ENCODE data around the gene SHANK3.

SHANK3 gene

DNA sequence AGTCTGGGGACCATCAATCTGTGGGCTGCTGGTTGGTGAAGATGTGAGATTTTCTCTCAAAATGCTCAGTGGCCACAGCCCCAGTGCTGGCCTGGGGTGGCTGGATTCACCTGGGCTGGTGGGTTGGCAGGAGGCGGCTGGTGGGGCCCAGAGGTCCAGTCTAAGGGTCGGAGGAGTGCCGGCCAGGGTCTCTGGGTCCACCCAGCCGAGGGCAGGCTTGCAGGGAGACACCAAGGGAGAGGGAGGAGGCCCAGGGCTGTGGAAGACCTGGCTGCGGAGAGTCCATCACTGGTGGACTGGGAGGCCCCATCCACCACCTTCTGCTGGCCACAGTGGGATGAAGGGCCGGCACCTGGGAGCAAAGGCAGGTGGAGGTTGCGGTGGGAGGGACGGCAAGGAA, 582 bp upstream of the SHANK3 start:
- Histone ChIP-seq H3K27me3 (ENCODE audit: control insufficient read depth in 2 of 2, insufficient read depth in 2 of 2, low read length in 2 of 2) (peaks cover 25 to 31% of the 10 kb centered on the region in 2 donors), H3K9me3 (ENCODE audit: control insufficient read depth in 2 of 2, low read length in 2 of 2) (no peaks in the 10 kb centered on the region), H3K27ac (ENCODE audit: low read depth in 2 of 2, low read length in 2 of 2) (no peak overlapping the region), H3K9ac (ENCODE audit: low read depth in 1 of 2, low read length in 2 of 2) (no peak overlapping the region), H3K4me3 (ENCODE audit: low read length in 2 of 2) (no peak overlapping the region), H3K4me1 (ENCODE audit: control insufficient read depth in 2 of 2, insufficient read depth in 2 of 2, low read length in 2 of 2) (no peaks in the 10 kb centered on the region), H3K36me3 (ENCODE audit: control insufficient read depth in 2 of 2, insufficient read depth in 2 of 2, low read length in 2 of 2) (no peaks in the 10 kb centered on the region)

DNA sequence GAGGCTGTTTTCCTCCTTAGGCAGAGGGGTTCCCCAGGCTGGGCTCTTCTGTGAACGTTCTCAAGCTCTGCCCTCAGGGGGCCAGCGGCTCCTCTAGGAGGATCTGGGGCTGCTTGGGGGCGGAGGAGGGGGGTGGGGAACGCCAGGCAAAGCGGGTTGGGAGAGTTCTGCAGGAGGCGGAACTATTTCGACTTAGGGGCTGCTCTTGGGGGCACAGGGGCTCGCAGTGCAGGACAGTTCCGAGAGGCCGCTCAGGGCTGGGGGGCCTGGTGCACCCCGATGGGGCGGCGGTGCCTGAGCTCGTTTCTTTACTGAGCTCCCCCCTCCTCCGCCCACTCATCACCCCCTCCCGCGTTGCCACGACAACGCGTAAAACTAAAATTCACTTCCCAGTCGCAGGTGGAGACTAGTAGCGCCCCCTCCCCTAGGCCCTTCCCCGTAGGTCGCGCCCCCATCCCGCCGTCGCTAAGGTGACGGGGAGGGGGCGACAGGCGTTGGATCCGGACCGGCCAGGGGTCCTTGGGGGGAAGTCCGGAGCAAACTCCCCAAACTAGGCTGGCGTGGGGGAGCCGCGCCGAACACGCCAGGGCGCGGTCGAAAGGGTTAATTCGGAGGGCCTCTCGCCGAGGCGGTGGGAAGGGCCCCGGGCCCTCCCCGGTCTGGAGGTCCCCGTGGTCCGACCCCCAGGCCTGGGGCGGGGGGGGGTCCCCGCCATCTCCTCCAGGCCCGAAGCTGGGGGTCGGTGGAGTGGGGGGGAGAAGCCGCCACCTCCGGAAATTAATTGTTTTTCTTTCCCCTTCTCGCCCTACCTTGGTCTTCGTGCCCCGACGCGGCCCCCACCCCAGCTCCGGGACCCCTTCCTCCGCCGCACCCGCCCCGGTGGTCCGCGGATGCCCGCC, 857 bp downstream of the SHANK3 start:
- Histone ChIP-seq H3K27me3 (ENCODE audit: control insufficient read depth in 2 of 2, insufficient read depth in 2 of 2, low read length in 2 of 2) (peaks cover 24 to 31% of the 10 kb centered on the region in 2 donors), H3K9ac (ENCODE audit: low read depth in 1 of 2, low read length in 2 of 2) (no peak overlapping the region), H3K4me1 (ENCODE audit: control insufficient read depth in 2 of 2, insufficient read depth in 2 of 2, low read length in 2 of 2) (no peaks in the 10 kb centered on the region), H3K9me3 (ENCODE audit: control insufficient read depth in 2 of 2, low read length in 2 of 2) (no peaks in the 10 kb centered on the region), H3K36me3 (ENCODE audit: control insufficient read depth in 2 of 2, insufficient read depth in 2 of 2, low read length in 2 of 2) (no peaks in the 10 kb centered on the region), H3K27ac (ENCODE audit: low read depth in 2 of 2, low read length in 2 of 2) (peak overlapping the region in 1 of 2 donors; percentile 23), H3K4me3 (ENCODE audit: low read length in 2 of 2) (peak overlapping the region in 1 of 2 donors; percentile 20)

DNA sequence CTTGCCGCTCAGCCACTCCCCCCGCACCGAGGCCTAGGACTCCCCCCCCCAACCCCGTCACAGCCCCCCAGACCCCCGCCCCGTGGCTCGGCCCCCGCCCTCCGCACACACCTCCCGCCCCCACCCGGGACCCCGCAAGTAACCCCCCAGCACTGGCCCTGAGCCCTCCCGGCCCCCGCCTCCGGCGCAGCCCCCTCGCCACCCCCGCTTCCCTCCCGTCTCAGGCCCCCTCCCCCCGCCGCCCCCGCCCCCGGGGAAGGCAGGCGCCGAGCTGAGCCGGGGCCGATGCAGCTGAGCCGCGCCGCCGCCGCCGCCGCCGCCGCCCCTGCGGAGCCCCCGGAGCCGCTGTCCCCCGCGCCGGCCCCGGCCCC, 1.5 kb downstream of the SHANK3 start:
- H3K4me1 ChIP-seq (ENCODE audit: control insufficient read depth in 2 of 2, insufficient read depth in 2 of 2, low read length in 2 of 2) = no peaks in the 10 kb centered on the region
- H3K9me3 ChIP-seq (ENCODE audit: control insufficient read depth in 2 of 2, low read length in 2 of 2) = no peaks in the 10 kb centered on the region
- peaks cover 22 to 31% of the 10 kb centered on the region in 2 donors for H3K27me3 ChIP-seq (ENCODE audit: control insufficient read depth in 2 of 2, insufficient read depth in 2 of 2, low read length in 2 of 2)
- no peak overlapping the region for H3K4me3 ChIP-seq (ENCODE audit: low read length in 2 of 2)
- no peaks in the 10 kb centered on the region for H3K36me3 ChIP-seq (ENCODE audit: control insufficient read depth in 2 of 2, insufficient read depth in 2 of 2, low read length in 2 of 2)
- H3K27ac ChIP-seq (ENCODE audit: low read depth in 2 of 2, low read length in 2 of 2) = no peak overlapping the region
- no peak overlapping the region for H3K9ac ChIP-seq (ENCODE audit: low read depth in 1 of 2, low read length in 2 of 2)

DNA sequence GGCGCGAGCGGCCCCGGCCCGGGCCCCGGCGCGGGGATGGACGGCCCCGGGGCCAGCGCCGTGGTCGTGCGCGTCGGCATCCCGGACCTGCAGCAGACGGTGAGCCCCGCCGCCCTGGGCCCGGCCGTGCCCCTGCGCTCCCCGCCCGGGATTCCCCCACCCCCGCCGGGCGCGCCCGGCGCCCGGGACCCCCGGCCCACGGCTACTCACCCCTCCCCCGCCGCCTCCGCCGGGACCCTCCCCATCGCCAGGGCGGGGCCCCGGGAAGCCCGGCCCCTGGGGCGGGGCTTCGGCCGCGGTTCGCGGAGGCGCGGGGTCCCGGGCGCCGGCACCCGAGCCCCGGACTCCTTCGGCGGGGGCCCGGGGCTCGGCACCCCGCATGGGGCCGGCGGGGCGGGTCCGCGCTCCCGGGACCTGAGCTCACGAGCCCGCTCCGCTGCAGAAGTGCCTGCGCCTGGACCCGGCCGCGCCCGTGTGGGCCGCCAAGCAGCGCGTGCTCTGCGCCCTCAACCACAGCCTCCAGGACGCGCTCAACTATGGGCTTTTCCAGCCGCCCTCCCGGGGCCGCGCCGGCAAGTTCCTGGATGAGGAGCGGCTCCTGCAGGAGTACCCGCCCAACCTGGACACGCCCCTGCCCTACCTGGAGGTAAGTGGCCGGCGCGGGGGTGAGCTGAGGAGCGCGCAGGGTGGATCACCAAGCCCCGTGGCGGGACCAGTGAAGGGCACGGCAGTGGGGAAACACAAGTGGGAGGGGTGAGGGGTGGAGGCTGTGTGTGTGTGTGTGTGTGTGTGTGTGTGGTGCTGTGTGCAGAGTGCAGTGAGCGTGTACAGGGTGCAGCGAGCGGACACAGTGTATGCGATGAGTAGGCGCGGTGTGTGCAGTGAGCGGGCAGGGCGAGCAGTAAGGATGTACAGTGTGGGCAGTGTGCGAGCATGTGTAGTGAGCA, 2.3 kb downstream of the SHANK3 start:
- peaks cover 22 to 31% of the 10 kb centered on the region in 2 donors for H3K27me3 ChIP-seq (ENCODE audit: control insufficient read depth in 2 of 2, insufficient read depth in 2 of 2, low read length in 2 of 2)
- no peak overlapping the region for H3K27ac ChIP-seq (ENCODE audit: low read depth in 2 of 2, low read length in 2 of 2)
- H3K9me3 ChIP-seq (ENCODE audit: control insufficient read depth in 2 of 2, low read length in 2 of 2) = no peaks in the 10 kb centered on the region
- H3K4me3 ChIP-seq (ENCODE audit: low read length in 2 of 2) = peak overlapping the region; percentile 48 to 52
- H3K9ac ChIP-seq (ENCODE audit: low read depth in 1 of 2, low read length in 2 of 2) = no peak overlapping the region
- H3K4me1 ChIP-seq (ENCODE audit: control insufficient read depth in 2 of 2, insufficient read depth in 2 of 2, low read length in 2 of 2) = no peaks in the 10 kb centered on the region
- H3K36me3 ChIP-seq (ENCODE audit: control insufficient read depth in 2 of 2, insufficient read depth in 2 of 2, low read length in 2 of 2) = no peaks in the 10 kb centered on the region

DNA sequence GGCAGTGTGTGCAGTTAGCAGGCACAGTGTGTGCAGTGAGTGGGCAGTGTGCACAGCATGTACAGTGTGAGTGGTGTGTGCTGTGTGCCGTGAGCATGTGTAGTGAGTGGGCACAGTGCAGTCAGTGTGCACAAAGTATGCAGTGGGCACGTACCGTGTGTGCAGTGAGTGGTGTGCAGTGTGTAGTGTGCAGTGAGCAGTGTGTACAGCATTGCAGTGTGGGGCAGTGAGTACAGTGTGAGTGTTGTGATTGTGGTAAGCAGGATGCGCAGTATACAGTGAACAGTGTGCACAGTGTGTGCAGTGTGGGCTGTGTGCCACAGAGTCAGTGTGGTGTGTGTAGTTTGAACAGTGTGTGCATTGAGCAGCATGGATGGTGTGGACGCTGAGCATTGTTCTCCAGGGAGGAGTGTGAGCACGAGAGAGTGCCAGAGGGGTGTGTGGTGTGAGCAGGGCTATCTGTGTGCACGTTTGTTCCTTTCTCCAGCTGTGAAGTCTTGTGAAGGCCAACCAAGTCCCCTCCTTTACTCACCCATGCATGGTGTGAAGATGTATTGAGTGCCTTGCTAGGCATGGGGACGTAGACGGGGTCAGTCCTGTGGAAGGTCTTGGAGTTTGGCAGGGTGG, 3.0 kb downstream of the SHANK3 start:
- Histone ChIP-seq H3K36me3 (ENCODE audit: control insufficient read depth in 2 of 2, insufficient read depth in 2 of 2, low read length in 2 of 2) (no peaks in the 10 kb centered on the region), H3K9ac (ENCODE audit: low read depth in 1 of 2, low read length in 2 of 2) (no peak overlapping the region), H3K4me1 (ENCODE audit: control insufficient read depth in 2 of 2, insufficient read depth in 2 of 2, low read length in 2 of 2) (no peaks in the 10 kb centered on the region), H3K9me3 (ENCODE audit: control insufficient read depth in 2 of 2, low read length in 2 of 2) (no peaks in the 10 kb centered on the region), H3K4me3 (ENCODE audit: low read length in 2 of 2) (peak overlapping the region; percentile 48 to 52), H3K27ac (ENCODE audit: low read depth in 2 of 2, low read length in 2 of 2) (no peak overlapping the region), H3K27me3 (ENCODE audit: control insufficient read depth in 2 of 2, insufficient read depth in 2 of 2, low read length in 2 of 2) (peaks cover 22 to 28% of the 10 kb centered on the region in 2 donors)

DNA sequence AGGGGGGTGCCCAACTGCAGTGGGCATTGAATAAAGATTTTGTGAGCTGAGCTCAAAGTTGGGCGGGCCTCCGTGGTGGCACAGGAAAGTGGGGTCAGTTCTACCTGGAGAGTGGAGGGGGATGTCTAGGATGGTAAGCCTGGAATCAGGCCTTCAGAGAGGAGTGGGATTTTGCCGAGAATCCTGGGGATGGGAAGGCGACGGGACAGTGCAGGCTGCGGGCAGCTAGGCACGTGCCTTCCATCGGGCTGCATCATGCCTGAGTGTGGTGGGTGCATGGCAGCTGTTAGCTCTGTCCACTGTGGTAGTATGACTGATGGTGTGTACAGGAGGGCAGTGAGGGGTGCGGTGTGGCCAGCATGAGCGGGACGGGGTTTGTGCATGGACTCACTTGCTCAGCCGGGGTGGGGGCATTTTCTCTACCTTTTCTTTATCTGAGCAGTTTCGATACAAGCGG, 3.6 kb downstream of the SHANK3 start:
- H3K4me3 ChIP-seq (ENCODE audit: low read length in 2 of 2) = no peak overlapping the region
- H3K27ac ChIP-seq (ENCODE audit: low read depth in 2 of 2, low read length in 2 of 2) = no peak overlapping the region
- no peaks in the 10 kb centered on the region for H3K36me3 ChIP-seq (ENCODE audit: control insufficient read depth in 2 of 2, insufficient read depth in 2 of 2, low read length in 2 of 2)
- H3K9ac ChIP-seq (ENCODE audit: low read depth in 1 of 2, low read length in 2 of 2) = no peak overlapping the region
- no peaks in the 10 kb centered on the region for H3K9me3 ChIP-seq (ENCODE audit: control insufficient read depth in 2 of 2, low read length in 2 of 2)
- peaks cover 22 to 25% of the 10 kb centered on the region in 2 donors for H3K27me3 ChIP-seq (ENCODE audit: control insufficient read depth in 2 of 2, insufficient read depth in 2 of 2, low read length in 2 of 2)
- no peaks in the 10 kb centered on the region for H3K4me1 ChIP-seq (ENCODE audit: control insufficient read depth in 2 of 2, insufficient read depth in 2 of 2, low read length in 2 of 2)

DNA sequence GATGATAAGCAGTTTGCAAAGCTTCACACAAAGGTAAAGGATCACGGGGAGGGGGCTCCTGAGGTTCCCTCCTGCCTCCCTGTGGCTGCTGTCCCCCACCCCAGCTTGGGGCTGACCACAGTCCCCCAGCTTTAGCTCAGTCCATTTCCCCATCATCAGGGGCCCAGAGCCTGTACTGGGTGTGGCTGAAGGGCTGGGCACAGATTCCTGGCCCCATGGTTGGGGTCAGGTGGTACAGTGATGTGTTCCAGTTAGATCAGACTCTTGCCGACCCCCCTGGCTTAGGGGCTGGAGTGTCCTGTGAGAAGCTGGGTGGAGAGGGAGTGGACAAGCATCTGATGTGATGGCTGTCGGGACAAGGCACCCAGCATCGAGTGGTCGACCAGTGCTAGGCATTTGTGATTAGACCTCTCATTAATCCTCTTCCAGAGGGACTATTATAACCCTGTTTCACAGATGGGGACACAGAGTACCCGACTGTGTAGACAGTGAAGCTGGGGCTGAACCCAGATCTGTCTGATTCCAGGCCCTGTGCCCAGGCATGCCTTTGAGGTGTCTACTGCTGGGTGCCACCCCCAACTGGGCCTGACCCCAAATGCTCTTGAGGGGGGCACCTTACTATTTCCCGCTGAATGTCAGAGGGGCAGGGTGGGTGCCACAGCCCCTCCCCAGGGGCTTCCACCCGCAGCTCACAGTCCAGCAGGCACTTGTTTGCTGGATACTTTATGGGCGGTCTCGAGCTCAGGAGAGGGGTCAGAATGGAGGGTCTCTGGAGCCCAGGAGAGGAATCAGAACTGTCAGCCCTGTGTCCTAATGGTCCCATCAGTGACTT, 4.3 kb downstream of the SHANK3 start:
- Histone ChIP-seq H3K36me3 (ENCODE audit: control insufficient read depth in 2 of 2, insufficient read depth in 2 of 2, low read length in 2 of 2) (no peaks in the 10 kb centered on the region), H3K27ac (ENCODE audit: low read depth in 2 of 2, low read length in 2 of 2) (no peak overlapping the region), H3K9me3 (ENCODE audit: control insufficient read depth in 2 of 2, low read length in 2 of 2) (no peaks in the 10 kb centered on the region), H3K27me3 (ENCODE audit: control insufficient read depth in 2 of 2, insufficient read depth in 2 of 2, low read length in 2 of 2) (peaks cover 22 to 25% of the 10 kb centered on the region in 2 donors), H3K4me3 (ENCODE audit: low read length in 2 of 2) (no peak overlapping the region), H3K9ac (ENCODE audit: low read depth in 1 of 2, low read length in 2 of 2) (no peak overlapping the region), H3K4me1 (ENCODE audit: control insufficient read depth in 2 of 2, insufficient read depth in 2 of 2, low read length in 2 of 2) (no peaks in the 10 kb centered on the region)

DNA sequence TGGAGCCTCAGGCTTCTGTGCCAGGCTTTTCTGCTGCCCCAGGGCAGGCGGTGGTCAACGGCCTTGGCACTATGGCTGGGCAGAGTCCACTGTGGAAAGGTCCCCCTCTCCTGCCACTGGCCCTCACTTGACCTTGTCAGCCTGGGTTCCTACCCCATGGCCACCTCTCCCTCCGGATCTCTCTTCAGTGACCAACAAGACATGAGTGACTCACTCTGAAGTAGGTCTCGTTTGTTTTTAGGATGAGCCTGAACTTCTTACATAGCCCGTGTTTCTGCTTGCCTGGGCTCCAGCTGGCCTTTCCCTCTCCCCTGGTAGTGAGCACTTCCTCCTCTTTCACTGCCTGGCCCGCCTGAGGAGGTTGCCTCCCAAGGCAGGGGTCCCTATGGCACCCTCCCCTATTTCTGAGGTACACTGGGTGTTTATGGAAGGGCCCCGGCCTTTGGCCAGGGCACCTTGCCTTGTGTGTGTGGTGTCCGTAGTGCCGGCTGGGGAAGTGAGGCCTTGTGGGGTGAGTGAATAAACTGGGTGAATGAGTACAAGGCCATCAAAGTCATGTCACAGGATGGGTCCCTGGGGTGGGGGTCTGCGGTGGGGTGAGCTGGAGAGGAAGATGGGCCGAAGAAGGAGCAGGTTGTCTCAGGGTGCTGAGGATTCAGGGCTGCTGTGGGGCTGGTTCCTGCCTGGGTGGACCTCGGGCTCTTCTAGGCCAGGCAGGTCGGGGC, 5.0 kb downstream of the SHANK3 start:
- no peaks in the 10 kb centered on the region for H3K4me1 ChIP-seq (ENCODE audit: control insufficient read depth in 2 of 2, insufficient read depth in 2 of 2, low read length in 2 of 2)
- peaks cover 20 to 22% of the 10 kb centered on the region in 2 donors for H3K27me3 ChIP-seq (ENCODE audit: control insufficient read depth in 2 of 2, insufficient read depth in 2 of 2, low read length in 2 of 2)
- no peak overlapping the region for H3K9ac ChIP-seq (ENCODE audit: low read depth in 1 of 2, low read length in 2 of 2)
- H3K36me3 ChIP-seq (ENCODE audit: control insufficient read depth in 2 of 2, insufficient read depth in 2 of 2, low read length in 2 of 2) = no peaks in the 10 kb centered on the region
- H3K4me3 ChIP-seq (ENCODE audit: low read length in 2 of 2) = no peak overlapping the region
- no peak overlapping the region for H3K27ac ChIP-seq (ENCODE audit: low read depth in 2 of 2, low read length in 2 of 2)
- no peaks in the 10 kb centered on the region for H3K9me3 ChIP-seq (ENCODE audit: control insufficient read depth in 2 of 2, low read length in 2 of 2)

DNA sequence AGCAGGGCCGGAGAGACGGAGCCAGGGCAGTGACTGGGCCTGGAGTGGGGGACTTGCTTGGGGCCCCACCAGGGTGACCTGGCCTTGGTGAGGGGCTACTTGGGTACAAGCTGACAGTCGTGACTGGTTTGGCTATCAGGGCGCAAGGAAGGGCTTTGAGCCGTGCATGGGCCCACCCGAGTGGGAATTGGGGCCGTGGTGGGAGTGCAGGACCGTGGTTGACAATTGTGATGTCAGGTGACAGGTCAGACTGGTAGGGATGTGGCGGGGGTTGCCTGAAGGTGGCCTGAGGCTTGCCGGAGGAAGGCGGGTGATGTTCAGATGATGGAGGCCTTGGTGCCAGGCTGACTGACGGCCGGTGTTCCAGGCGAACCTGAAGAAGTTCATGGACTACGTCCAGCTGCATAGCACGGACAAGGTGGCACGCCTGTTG, 5.6 kb downstream of the SHANK3 start:
- Histone ChIP-seq H3K9ac (ENCODE audit: low read depth in 1 of 2, low read length in 2 of 2) (no peak overlapping the region), H3K36me3 (ENCODE audit: control insufficient read depth in 2 of 2, insufficient read depth in 2 of 2, low read length in 2 of 2) (no peaks in the 10 kb centered on the region), H3K4me1 (ENCODE audit: control insufficient read depth in 2 of 2, insufficient read depth in 2 of 2, low read length in 2 of 2) (no peaks in the 10 kb centered on the region), H3K27me3 (ENCODE audit: control insufficient read depth in 2 of 2, insufficient read depth in 2 of 2, low read length in 2 of 2) (peaks cover 15 to 16% of the 10 kb centered on the region in 2 donors), H3K4me3 (ENCODE audit: low read length in 2 of 2) (no peak overlapping the region), H3K27ac (ENCODE audit: low read depth in 2 of 2, low read length in 2 of 2) (no peak overlapping the region), H3K9me3 (ENCODE audit: control insufficient read depth in 2 of 2, low read length in 2 of 2) (no peaks in the 10 kb centered on the region)

All from mucosa of rectum (tissue), 2 donors.